GM12891 (cell line): ENCODE results near the gene C15orf39.
A peak's percentile ranks its signal among the peaks of the same experiment; 100 is the strongest.

Source experiments
- POLR2A ChIP-seq: IDR thresholded peaks from 2 replicates; pipeline ENCODE4 v1.6.1; 2011; ENCODE audit warnings: low read depth, low read length, control low read depth
- POLR2AphosphoS5 ChIP-seq: IDR thresholded peaks from 2 replicates; pipeline ENCODE4 v1.6.1; 2011; ENCODE audit warnings: low read depth, low read length, control low read depth
- TAF1 ChIP-seq: IDR thresholded peaks from 2 replicates; pipeline ENCODE4 v1.6.1; 2011; ENCODE audit warnings: low read depth, low read length, control low read depth

DNA sequence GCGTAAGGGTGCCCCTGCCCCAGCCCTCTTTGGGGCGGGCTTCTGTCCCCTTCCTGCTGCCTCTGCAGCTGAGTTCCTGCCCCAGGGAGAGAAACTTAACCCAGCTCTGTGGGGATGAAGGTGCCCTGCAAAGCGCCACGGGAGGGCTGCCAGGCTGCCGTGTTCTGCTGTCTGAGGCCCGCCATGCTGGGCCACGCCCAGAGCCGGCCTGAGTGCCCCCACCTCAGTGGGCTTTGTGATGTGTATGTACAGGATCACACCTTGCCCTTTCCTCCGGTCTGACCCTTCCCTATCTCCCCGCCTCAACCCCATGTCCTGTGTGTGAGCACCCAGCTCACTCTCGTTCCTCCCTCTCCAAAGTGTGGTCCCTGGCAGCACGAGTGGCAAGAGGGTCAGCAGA lies 22.6 kb downstream of the C15orf39 start:
- no peak for TF ChIP-seq POLR2A
- TF ChIP-seq TAF1 = no peak
- TF ChIP-seq POLR2AphosphoS5 = peak; percentile 16; the same call in 1 of the 2 replicates
